ENCODE results near the gene DDX56. TPM values are rescaled to one million over a fixed set of nuclear protein-coding genes. Genes with fewer than 3 reads are reported as not detected.

The DDX56 gene
- total RNA-seq, 6 experiments from 2014 or later: 31.8 to 42.2 (median 36.5) TPM

DNA sequence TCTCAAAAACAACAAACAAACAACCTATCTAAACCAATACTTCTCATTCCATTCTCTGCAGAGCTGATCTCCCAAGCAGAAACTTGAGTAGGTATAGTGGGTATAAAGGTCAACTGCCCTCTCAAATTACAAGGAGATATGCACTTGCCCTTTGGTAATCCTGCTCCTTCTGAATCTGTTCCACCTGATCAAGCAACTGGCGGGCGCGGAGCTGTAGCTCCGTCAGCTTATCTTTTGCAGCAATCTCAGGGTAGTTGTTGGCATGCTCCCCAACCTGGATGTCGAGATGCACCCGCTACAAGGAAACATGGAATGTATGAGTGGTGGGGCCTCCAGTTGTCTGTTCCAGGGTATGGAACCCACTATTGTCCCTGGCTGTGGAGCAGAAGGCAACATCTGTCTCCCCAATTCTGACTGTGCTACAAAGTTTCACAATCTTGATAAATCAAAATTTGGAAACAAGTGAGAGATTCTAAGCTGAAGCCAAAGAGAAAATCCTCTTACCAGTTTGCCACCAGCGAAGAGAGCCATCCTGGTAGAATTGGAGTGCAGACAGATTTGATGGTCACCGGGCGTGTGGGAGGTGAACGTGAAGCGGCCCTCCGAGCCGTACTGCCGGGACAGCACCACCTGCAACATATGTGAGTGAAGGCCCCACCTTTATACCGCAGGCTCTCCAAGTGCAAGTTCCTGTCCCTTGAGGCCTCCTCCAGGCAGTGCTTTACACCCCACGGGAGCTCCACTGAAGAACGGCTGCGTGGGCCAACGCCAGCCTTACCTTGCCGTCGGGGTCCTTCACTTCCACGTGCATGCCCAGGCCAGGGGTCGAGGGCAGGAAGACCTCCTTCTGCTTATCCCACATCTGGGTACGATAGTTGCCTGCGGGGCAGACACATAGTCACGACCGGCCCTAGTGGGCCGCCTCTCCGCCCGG, 7.5 kb upstream of the DDX56 start:
- WGBS (ENCODE audit: insufficient coverage, low coverage, low lambda C conversion rate, missing lambda C conversion rate): 13% methylated on average over 14 of the region's 30 CpGs
- peak; percentile 10 to 21 (median 16) for ATAC-seq
- Histone ChIP-seq H3K36me3 (peaks cover 0 to 30% (median 6%) of the 10 kb centered on the region in 4 donors), H3K27ac (peak overlapping the region; percentile 74 to 96 (median 81)), H3K4me3 (peak overlapping the region; percentile 84 to 94 (median 93)), H3K27me3 (no peaks in the 10 kb centered on the region), H3K4me1 (peaks cover 0 to 14% (median 5%) of the 10 kb centered on the region in 4 donors), H3K9me3 (no peaks in the 10 kb centered on the region)
- TF ChIP-seq CTCF (IDR thresholded peaks at IDR 0.05): no peak
- no peak for TF ChIP-seq POLR2A (IDR thresholded peaks at IDR 0.05)
- intact Hi-C loops (cut with DNase I): loop anchor here in 1 of 2 donors (10.0 kb wide), 1 partner anchor 264 kb away; the partner anchor contains the start of gene H2AZ2
- DNase-seq: peak; percentile 45 to 65 (median 57)

DNA sequence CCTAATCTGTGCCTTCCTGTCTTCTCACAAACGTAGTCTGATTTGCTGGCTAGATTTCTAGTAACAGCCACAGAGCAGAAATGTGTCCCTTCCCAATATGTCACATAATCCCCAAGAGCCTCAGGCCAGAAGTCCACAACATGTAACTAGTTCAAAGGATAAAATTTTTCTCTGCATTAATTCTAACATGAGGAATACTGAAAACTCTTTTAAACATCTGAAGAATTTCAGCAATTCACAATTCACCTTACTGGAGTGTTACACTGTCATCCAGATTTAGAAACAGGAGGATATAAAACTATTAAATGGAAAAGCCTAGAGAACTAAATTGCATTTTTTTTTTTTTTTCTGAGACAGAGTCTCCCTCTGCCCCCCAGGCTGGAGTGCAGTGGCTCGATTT, 2.5 kb upstream of the DDX56 start:
- 51% methylated on average over 2 of the region's 2 CpGs for WGBS (ENCODE audit: insufficient coverage, low coverage, low lambda C conversion rate, missing lambda C conversion rate)
- intact Hi-C loops (cut with DNase I): no loop called here
- no peak for TF ChIP-seq POLR2A (IDR thresholded peaks at IDR 0.05)
- no peak for TF ChIP-seq CTCF (IDR thresholded peaks at IDR 0.05)
- Histone ChIP-seq H3K27me3 (no peaks in the 10 kb centered on the region), H3K36me3 (peaks cover 7 to 46% (median 14%) of the 10 kb centered on the region in 4 donors), H3K4me1 (peaks cover 2 to 22% (median 10%) of the 10 kb centered on the region in 4 donors), H3K27ac (no peak overlapping the region), H3K4me3 (no peak overlapping the region), H3K9me3 (no peaks in the 10 kb centered on the region)
- no peak for ATAC-seq
- DNase-seq: no peak

DNA sequence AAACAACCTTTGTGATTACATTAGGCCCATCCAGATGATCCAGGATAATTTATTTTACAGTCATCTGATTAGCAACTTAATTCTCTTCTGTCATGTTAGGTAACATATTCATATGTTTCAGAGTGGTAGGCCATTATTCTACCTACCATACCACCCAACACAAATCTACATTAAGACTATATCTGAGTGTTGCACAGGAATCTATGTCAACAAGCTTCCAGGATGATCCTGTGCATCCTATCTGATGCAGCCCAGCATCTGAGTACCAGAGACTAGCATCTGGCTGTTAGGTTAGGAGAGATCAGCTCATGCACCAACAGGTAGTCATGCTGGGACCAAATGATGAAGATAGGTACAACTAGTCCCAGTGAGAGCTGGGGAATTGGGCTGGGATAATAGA, 1.3 kb upstream of the DDX56 start:
- no peak for DNase-seq
- H3K27ac ChIP-seq: no peak overlapping the region
- peak overlapping the region in 1 of 3 donors; percentile 13 for H3K4me3 ChIP-seq
- H3K36me3 ChIP-seq: peaks cover 9 to 51% (median 25%) of the 10 kb centered on the region in 4 donors
- H3K4me1 ChIP-seq: peaks cover 2 to 12% (median 5%) of the 10 kb centered on the region in 4 donors
- no peak for ATAC-seq
- H3K9me3 ChIP-seq: no peaks in the 10 kb centered on the region
- H3K27me3 ChIP-seq: no peaks in the 10 kb centered on the region
- TF ChIP-seq CTCF (IDR thresholded peaks at IDR 0.05): no peak
- no peak for TF ChIP-seq POLR2A (IDR thresholded peaks at IDR 0.05)
- intact Hi-C loops (cut with DNase I): no loop called here

DNA sequence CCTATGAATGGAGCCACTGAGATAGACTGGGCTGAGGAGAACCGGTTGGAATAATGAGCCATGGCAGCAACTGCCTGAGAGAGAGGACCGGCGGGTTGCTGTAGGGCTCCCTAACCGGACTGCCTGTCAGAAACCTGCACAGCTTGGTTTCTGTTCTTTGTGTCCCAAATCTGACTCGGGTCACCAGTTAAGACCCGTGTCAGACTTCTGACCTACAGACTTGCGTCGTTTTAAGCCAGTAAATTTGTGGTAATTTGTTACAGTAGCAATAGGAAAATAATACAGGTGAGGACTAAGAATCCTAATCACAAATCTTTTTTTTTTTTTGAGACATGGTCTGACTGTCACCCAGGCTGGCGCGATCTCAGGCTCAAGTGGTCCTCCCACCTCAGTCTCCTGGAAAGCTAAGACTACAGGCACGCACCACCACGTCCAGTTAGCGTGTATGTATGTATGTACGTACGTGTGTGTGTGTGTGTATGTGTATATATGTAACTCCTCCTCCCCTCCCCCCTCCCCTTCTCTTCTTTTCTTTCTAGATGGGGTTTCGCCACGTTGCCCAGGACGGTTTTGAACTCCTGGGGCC, 672 bp upstream of the DDX56 start:
- WGBS (ENCODE audit: insufficient coverage, low coverage, low lambda C conversion rate, missing lambda C conversion rate): 36% methylated on average over 14 of the region's 18 CpGs
- Histone ChIP-seq H3K27ac (peak overlapping the region; percentile 71 to 84 (median 75)), H3K4me1 (peaks cover 2 to 8% (median 5%) of the 10 kb centered on the region in 4 donors), H3K27me3 (no peaks in the 10 kb centered on the region), H3K4me3 (peak overlapping the region; percentile 81 to 98 (median 93)), H3K36me3 (peaks cover 9 to 51% (median 26%) of the 10 kb centered on the region in 4 donors), H3K9me3 (no peaks in the 10 kb centered on the region)
- no peak for ATAC-seq
- TF ChIP-seq CTCF (IDR thresholded peaks at IDR 0.05) (no peak), POLR2A (IDR thresholded peaks at IDR 0.05) (no peak)
- no peak for DNase-seq
- intact Hi-C loops (cut with DNase I): no loop called here
